ENCODE measurements around the gene ZFY. TPM values are rescaled to one million over a fixed set of nuclear protein-coding genes. Genes with fewer than 3 reads are reported as not detected.

Gene ZFY
- total and polyA plus RNA-seq, 2 of the 4 experiments (the other 2 are of a cell fraction): not detected

DNA sequence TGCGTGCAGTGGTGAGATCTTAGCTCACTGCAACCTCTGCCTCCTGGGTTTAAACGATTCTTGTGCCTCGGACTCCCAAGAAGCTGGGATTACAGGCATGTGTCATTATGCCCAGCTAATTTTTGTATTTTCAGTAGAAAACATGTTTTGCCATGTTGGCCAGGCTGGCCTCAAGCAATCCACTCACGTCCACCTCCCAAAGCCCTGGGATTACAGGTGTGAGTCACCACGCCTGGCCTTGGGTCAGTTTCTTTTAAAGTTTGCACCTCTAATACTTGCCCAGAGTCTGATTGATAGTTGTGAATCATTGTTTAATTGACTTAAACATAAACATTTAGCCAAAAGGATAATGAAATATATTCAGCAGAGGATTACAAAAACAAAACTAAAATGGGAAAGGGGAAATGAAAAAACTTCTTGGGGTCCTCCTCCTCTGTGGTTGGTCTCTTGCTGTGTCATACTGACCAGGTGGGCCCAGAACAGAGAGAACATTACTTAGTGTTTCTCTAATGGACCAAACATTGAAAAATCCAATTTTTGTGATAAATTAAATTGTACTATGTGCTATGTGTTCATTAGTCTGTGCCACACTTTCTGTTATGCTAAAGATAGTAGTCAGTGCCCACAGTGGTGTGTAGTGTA, 38.0 kb downstream of the ZFY start:
- dilution Hi-C loops (cut with HindIII; ENCODE audit: low sequenced_read_pairs, unreplicated experiment): no loop called here
- H4K91ac ChIP-seq (ENCODE audit: insufficient read depth, low read depth, low read length): no peak overlapping the region
- TF ChIP-seq MAFK (IDR thresholded peaks at IDR 0.05; ENCODE audit: low read depth, low read length): no peak
- no peak for TF ChIP-seq RFX5 (IDR thresholded peaks at IDR 0.05; ENCODE audit: low read depth, low read length)
- TF ChIP-seq RCOR1 (IDR thresholded peaks at IDR 0.05; ENCODE audit: insufficient replicate concordance, low read length): no peak
- H3K4me3 ChIP-seq (ENCODE audit: insufficient read depth, low read depth, low read length): no peak overlapping the region
- H3K9ac ChIP-seq (ENCODE audit: low read depth, low read length): no peak overlapping the region
- no peaks in the 10 kb centered on the region for H3K36me3 ChIP-seq (ENCODE audit: control insufficient read depth, insufficient read depth, low read length)
- H3K14ac ChIP-seq (replicated peaks; ENCODE audit: low read depth, low read length): no peak overlapping the region
- BruUV-seq (replicated peaks): no TSS peak
- CTCF ChIA-PET: no interaction called here
- no peak overlapping the region for H3K18ac ChIP-seq (ENCODE audit: low read depth, low read length)
- no peak overlapping the region for H2AK5ac ChIP-seq (ENCODE audit: low read depth, low read length)
- no peak overlapping the region for H2BK20ac ChIP-seq (ENCODE audit: low read depth, low read length)
- H3K27ac ChIP-seq (ENCODE audit: insufficient read depth, low read length): no peak overlapping the region
- no peak overlapping the region for H2BK5ac ChIP-seq (ENCODE audit: low read depth, low read length, poor library complexity, severe bottlenecking)
- no peaks in the 10 kb centered on the region for H3K9me1 ChIP-seq (ENCODE audit: insufficient read depth, low read length)
- no peak overlapping the region for H4K5ac ChIP-seq (ENCODE audit: low read depth, low read length)
- no peak overlapping the region for H3K4me2 ChIP-seq (ENCODE audit: low read depth, low read length)
- no peak overlapping the region for H3K56ac ChIP-seq (ENCODE audit: extremely low read depth, insufficient read depth, low read length)
- H3K4ac ChIP-seq (ENCODE audit: low read depth, low read length): no peak overlapping the region
- no peak overlapping the region for H2AK9ac ChIP-seq (replicated peaks; ENCODE audit: low read depth, low read length, poor library complexity)
- in situ Hi-C loops (cut with MboI; ENCODE audit: low sequenced_read_pairs): no loop called here
- no peak overlapping the region for H2BK120ac ChIP-seq (ENCODE audit: low read depth, low read length)
- POLR2A ChIA-PET (ENCODE audit: unreplicated experiment): no interaction called here
- no peaks in the 10 kb centered on the region for H3K9me3 ChIP-seq (ENCODE audit: control insufficient read depth, insufficient read depth, low read length)
- H4K8ac ChIP-seq (ENCODE audit: low read depth in 2 of 2, low read length in 2 of 2): no peak overlapping the region
- intact Hi-C loops (cut with micrococcal nuclease): no loop called here
- H3K27me3 ChIP-seq (ENCODE audit: control insufficient read depth, insufficient read depth, low read length): no peaks in the 10 kb centered on the region
- H2BK15ac ChIP-seq (ENCODE audit: low read depth, low read length): no peak overlapping the region
- no peak for ATAC-seq (ENCODE audit: low read depth)
- H3K4me1 ChIP-seq (ENCODE audit: control insufficient read depth, insufficient read depth, low read length): no peaks in the 10 kb centered on the region
- no CpG with 5 or more reads among the region's 5 CpGs for WGBS, 2 experiments (ENCODE audit: extremely low coverage in 2 of 2, insufficient read length in 1 of 2)
- H2AFZ ChIP-seq (replicated peaks; ENCODE audit: low read length, poor library complexity): no peak overlapping the region
- H3K79me1 ChIP-seq (ENCODE audit: low read depth in 1 of 2, low read length in 2 of 2): no peaks in the 10 kb centered on the region
- no peak for DNase-seq
- H3K23ac ChIP-seq (ENCODE audit: low read depth, low read length): no peak overlapping the region
- H4K20me1 ChIP-seq (ENCODE audit: insufficient read depth, low read length): no peaks in the 10 kb centered on the region

Measured in IMR-90 (cell line).